Choroid plexus epithelial cell (primary cell): ENCODE data around the gene ELOVL3.
"Not testable (repeated sequence)": the region's sequence is repeated elsewhere in the genome, so short reads cannot be mapped to it uniquely, and the experiment has no call there.

Experiments
- DNase-seq: peaks from one replicate; pipeline ENCODE4 v3.0.0-alpha.2; 2010; ENCODE audit warnings: low read depth
- H3K4me3 ChIP-seq: 2 replicates; pipeline ENCODE4 v1.5.1; 2011; ENCODE audit warnings: low read depth, mild to moderate bottlenecking, control low read depth, low read length, moderate library complexity
- CTCF ChIP-seq: conservative IDR thresholded peaks from 2 replicates; pipeline ENCODE4 v1.5.1; 2011; ENCODE audit warnings: low read depth, mild to moderate bottlenecking, control low read depth, inconsistent platforms, low read length, moderate library complexity

Gene ELOVL3

GRCh38 chr10:102225646-102226541, at the start of gene ELOVL3:
Gene ELOVL3, plus strand, starts transcription at chr10:102226299. Its CDS starts 250 bp downstream, at chr10:102226549.
- peak within 1 kb of the TSS; percentile 49 for H3K4me3 ChIP-seq
- peak; percentile 97 for DNase-seq
- no peak for TF ChIP-seq CTCF

- no peak for TF ChIP-seq CTCF
- DNase-seq: no peak
These were observed 41.5 kb upstream of the ELOVL3 start for GRCh38 chr10:102184606-102185005.

GRCh38 chr10:102185272-102185671, 40.8 kb upstream of the ELOVL3 start:
- H3K4me3 ChIP-seq: no peak overlapping the region
- TF ChIP-seq CTCF: no peak
- no peak for DNase-seq

More at GRCh38 chr10:102184606-102185005, 41.5 kb upstream of the ELOVL3 start:
- no peak overlapping the region for H3K4me3 ChIP-seq

GRCh38 chr10:102185811-102186527, 40.1 kb upstream of the ELOVL3 start:
- TF ChIP-seq CTCF: no peak
- DNase-seq: no peak

GRCh38 chr10:102188298-102188940, 37.7 kb upstream of the ELOVL3 start:
- no peak overlapping the region for H3K4me3 ChIP-seq
- no peak for DNase-seq
- TF ChIP-seq CTCF: no peak

More at GRCh38 chr10:102185811-102186527, 40.1 kb upstream of the ELOVL3 start:
- no peak overlapping the region for H3K4me3 ChIP-seq

GRCh38 chr10:102188941-102189898, 36.9 kb upstream of the ELOVL3 start:
- H3K4me3 ChIP-seq, DNase-seq: not testable (repeated sequence)
